Melanocyte of skin (primary cell): ENCODE measurements around the gene PNMA3. TPM values are rescaled to one million over a fixed set of nuclear protein-coding genes. Genes with fewer than 3 reads are reported as not detected.

Experiments used
- small RNA-seq, 2 donors: library from RNA; depleted of rRNA; stranded (forward); fragments of <200 nt; gene quantifications; one replicate each; pipeline ENCODE3, GENCODE V24; 2012
- total RNA-seq, 2 donors: library from RNA; depleted of rRNA; stranded (reverse); fragments of >200 nt; gene quantifications; 2 replicates each; pipeline ENCODE4 v1.2.3, GENCODE V29; 2012

PNMA3 gene
- not detected for total RNA-seq

DNA sequence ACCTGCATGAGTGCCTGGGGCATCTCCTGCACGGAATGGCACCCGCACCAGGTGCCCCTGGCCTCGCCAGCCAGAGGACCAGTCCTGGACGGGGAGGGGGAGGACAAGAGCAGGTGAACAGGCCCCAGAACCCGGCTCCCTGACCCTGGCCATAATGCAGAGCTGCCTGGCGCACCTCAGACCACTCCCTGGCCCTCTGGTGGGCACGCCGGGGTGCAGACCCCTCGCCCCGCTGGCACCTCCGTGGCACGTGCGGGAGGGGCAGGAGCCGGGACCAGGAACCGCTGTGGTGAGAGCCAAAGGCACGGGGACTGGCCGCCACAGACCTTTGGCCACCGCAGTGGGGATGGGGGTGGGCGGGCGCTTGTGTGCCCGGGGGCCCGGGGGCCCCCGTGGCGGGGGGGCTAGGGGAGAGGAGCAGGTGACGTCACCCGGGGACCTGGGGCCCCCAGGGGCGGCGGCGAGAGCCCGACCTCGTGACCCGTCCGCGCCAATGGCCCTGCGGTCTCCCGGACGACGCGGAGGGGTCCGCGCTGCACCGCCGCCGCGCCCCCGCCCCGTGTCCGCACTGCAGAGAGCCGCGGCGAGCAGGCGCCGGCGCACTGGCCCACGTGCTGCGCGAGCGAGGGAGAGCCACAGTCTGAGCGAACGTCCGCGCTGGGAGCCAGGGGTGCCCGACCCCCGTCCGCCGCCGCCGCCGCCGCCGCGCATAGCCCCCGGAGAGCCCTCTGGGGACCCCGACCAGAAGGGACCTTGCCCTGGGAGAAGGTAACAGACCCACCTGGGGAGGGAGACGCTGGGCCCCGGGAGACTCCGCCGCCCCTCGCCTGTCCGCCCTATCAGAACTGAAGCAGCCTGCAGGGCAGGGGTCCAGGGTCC lies at the start of gene PNMA3:
Gene PNMA3, plus strand, starts transcription at position 600 of the 879 bp plus-strand sequence. CDS start 586 bp downstream, outside the sequence.

GRCh38 chrX:153071909-153072583 lies 15.8 kb downstream of the PNMA3 start, which contains the start of gene PNMA6A:
TSS of gene PNMA6A (plus strand) at chrX:153072454. CDS start at chrX:153073063, 609 bp downstream.

Small RNAs within 50 kb of the gene (small RNA-seq; reads per million reads assigned to genes)
- 0 reads per million in 2 donors for gene AC243428.1

Other genes with a start within 250 kb of the PNMA3 start
- gene CETN2, start 225.7 kb upstream of the PNMA3 start, total RNA-seq = 10 to 100 TPM; 22.0 to 25.1 TPM
- gene NSDHL, start 225.4 kb upstream of the PNMA3 start, total RNA-seq = 10 to 100 TPM; 16.5 to 24.3 TPM
- gene ZNF185, start 158.4 kb upstream of the PNMA3 start, total RNA-seq = 1 to 10 TPM in 1 of 2 donors, under 1 TPM in 1; 0.33 to 1.0 TPM
- not detected for gene PNMA5, start 62.4 kb upstream of the PNMA3 start, total RNA-seq
- gene PNMA6A, start 16.0 kb downstream of the PNMA3 start, total RNA-seq = 1 to 10 TPM; 3.0 to 5.2 TPM
- gene MAGEA1, start 122.8 kb downstream of the PNMA3 start, total RNA-seq = not detected